ENCODE results near the gene LSS.

DNA sequence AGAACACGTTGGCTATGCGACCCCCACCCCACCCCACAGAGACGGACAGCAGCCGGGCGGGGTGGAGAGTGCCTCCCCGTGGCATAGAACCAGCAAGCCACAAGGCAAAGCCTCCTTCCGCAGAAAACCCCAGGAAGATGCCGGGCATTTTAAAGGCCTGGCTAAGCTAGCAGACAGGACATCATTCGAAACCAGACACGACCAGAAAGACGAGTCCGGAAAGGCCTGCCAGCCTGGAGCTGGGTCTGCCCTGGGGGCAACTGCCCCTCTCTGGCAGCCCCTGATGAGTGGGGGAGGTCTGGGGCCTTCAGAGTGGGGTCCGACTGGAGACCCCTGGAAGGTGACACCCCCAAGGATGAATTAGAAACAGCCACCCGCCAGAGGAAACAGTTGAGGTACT, 81.7 kb downstream of the LSS start:
- TF ChIP-seq POLR2A (IDR thresholded peaks at IDR 0.05): no peak
- TF ChIP-seq, protein P1, sequence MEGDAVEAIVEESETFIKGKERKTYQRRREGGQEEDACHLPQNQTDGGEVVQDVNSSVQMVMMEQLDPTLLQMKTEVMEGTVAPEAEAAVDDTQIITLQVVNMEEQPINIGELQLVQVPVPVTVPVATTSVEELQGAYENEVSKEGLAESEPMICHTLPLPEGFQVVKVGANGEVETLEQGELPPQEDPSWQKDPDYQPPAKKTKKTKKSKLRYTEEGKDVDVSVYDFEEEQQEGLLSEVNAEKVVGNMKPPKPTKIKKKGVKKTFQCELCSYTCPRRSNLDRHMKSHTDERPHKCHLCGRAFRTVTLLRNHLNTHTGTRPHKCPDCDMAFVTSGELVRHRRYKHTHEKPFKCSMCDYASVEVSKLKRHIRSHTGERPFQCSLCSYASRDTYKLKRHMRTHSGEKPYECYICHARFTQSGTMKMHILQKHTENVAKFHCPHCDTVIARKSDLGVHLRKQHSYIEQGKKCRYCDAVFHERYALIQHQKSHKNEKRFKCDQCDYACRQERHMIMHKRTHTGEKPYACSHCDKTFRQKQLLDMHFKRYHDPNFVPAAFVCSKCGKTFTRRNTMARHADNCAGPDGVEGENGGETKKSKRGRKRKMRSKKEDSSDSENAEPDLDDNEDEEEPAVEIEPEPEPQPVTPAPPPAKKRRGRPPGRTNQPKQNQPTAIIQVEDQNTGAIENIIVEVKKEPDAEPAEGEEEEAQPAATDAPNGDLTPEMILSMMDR (IDR thresholded peaks at IDR 0.05): no peak
